CD4-positive, alpha-beta T cell (primary cell): ENCODE results near the gene NFATC1. TPM values are rescaled to one million over a fixed set of nuclear protein-coding genes. Genes with fewer than 3 reads are reported as not detected.

Experiments
- ATAC-seq: fragments of 200-7000 bp; cut with Tn5 transposase; one replicate; pipeline ENCODE4 v1.10.0; 2022; ENCODE audit warnings: mild to moderate bottlenecking; ENCODE audit not compliant: poor library complexity
- CTCF ChIA-PET: fragments of 350-600 bp; sonication (Branson Sonifier 250); formaldehyde crosslinking; loops from one replicate; lab custom pipeline; 2021; ENCODE audit warnings: antibody characterized with exemption, inconsistent platforms; lab: Charles Lee
- POLR2A ChIA-PET: fragments of 350-600 bp; sonication (Branson Sonifier 250); formaldehyde crosslinking; loops from one replicate; lab custom pipeline; 2021; ENCODE audit warnings: antibody characterized with exemption, inconsistent platforms; lab: Charles Lee
- DNase-seq, 14 experiments: peaks; one replicate each; pipeline ENCODE4 v3.0.0-alpha.2; 2013 to 2020; ENCODE audit warnings: mixed read lengths in 2 of 14
- H3K27ac ChIP-seq, 2 donors: one replicate each; pipeline versions ENCODE4 v1.5.1 to v1.7.0; 2013; ENCODE audit warnings: low read length in 2 of 2, low read depth in 1 of 2, mild to moderate bottlenecking in 1 of 2
- H3K27me3 ChIP-seq, 2 experiments: 1 replicate in 1 of 2; 2 replicates in 1 of 2; pipeline versions ENCODE4 v1.6.1 to v1.7.0; 2013; ENCODE audit warnings: low read length in 2 of 2, control low read depth in 1 of 2, mild to moderate bottlenecking in 1 of 2, moderate library complexity in 1 of 2; ENCODE audit not compliant: insufficient read depth in 2 of 2, control insufficient read depth in 1 of 2
- H3K36me3 ChIP-seq: one replicate; pipeline ENCODE4 v1.6.1; 2013; ENCODE audit warnings: low read length, control low read depth; ENCODE audit not compliant: insufficient read depth
- H3K4me1 ChIP-seq: one replicate; pipeline ENCODE4 v1.6.1; 2013; ENCODE audit warnings: low read length, control low read depth; ENCODE audit not compliant: insufficient read depth
- H3K4me3 ChIP-seq: one replicate; pipeline ENCODE4 v1.5.1; 2013; ENCODE audit warnings: mild to moderate bottlenecking, low read length, moderate library complexity
- H3K9me3 ChIP-seq, 2 experiments: 1 replicate in 1 of 2; 2 replicates in 1 of 2; pipeline versions ENCODE4 v1.6.1 to v1.7.0; 2013; ENCODE audit warnings: low read length in 2 of 2, mild to moderate bottlenecking in 2 of 2, control low read depth in 1 of 2, moderate library complexity in 1 of 2; ENCODE audit not compliant: control insufficient read depth in 1 of 2, insufficient read depth in 1 of 2
- H3K27ac Mint-ChIP-seq: one replicate; pipeline ENCODE4 v1.8.0; 2020; ENCODE audit warnings: mixed read lengths
- H3K27me3 Mint-ChIP-seq: one replicate; pipeline ENCODE4 v1.8.0; 2021; ENCODE audit warnings: mixed read lengths
- H3K36me3 Mint-ChIP-seq: one replicate; pipeline ENCODE4 v1.8.0; 2021; ENCODE audit warnings: low read depth, mixed read lengths
- H3K4me1 Mint-ChIP-seq: one replicate; pipeline ENCODE4 v1.8.0; 2021; ENCODE audit warnings: low read depth, mixed read lengths
- H3K4me3 Mint-ChIP-seq: one replicate; pipeline ENCODE4 v1.8.0; 2020; ENCODE audit warnings: mild to moderate bottlenecking, mixed read lengths
- H3K9me3 Mint-ChIP-seq: one replicate; pipeline ENCODE4 v1.8.0; 2020; ENCODE audit warnings: mixed read lengths
- intact Hi-C, 2 experiments: fragments of 100-400 bp; cut with DNase I in 1 of 2; cut with micrococcal nuclease in 1 of 2; formaldehyde crosslinking; loops; one replicate each; pipeline versions ENCODE4 v1.15.1 to v1.9.0; 2023 to 2025; cut with DNase I, micrococcal nuclease
- total RNA-seq, 174 experiments: library from RNA in 2 of 174; stranded (reverse) in 2 of 174; gene quantifications; one replicate each; pipeline ENCODE4 v1.2.3 and lab custom pipeline; 2021 to 2026
- TF ChIP-seq, protein P1 (sequence below): fragments of 200-600 bp; IDR thresholded peaks from one replicate; pipeline ENCODE4 v1.8.0; 2022; ENCODE audit warnings: antibody characterized with exemption, mild to moderate bottlenecking

Gene NFATC1
- total RNA-seq, 2 experiments from 2014 or later = 107 to 113 TPM

DNA sequence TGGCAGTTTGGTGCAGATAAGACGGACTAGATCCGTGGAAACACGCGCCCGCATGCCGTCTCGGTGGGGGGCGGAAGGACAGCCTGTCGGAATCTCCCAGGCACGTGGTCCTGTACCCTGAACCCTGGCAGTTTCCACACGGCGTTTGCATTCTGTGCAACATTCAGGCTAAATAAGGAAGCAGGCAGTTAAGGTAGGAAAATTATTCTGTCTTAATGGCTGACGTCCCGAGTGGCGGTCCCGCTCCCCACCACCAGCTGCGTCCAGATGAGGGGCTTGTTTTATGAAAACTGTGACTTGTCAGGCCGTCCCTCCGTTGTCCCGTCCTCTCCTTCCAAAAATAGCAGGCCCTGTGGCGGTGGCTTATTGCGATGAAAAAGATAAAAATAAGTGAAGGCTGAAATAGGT is 120.2 kb downstream of the NFATC1 start:
- TF ChIP-seq, protein P1, sequence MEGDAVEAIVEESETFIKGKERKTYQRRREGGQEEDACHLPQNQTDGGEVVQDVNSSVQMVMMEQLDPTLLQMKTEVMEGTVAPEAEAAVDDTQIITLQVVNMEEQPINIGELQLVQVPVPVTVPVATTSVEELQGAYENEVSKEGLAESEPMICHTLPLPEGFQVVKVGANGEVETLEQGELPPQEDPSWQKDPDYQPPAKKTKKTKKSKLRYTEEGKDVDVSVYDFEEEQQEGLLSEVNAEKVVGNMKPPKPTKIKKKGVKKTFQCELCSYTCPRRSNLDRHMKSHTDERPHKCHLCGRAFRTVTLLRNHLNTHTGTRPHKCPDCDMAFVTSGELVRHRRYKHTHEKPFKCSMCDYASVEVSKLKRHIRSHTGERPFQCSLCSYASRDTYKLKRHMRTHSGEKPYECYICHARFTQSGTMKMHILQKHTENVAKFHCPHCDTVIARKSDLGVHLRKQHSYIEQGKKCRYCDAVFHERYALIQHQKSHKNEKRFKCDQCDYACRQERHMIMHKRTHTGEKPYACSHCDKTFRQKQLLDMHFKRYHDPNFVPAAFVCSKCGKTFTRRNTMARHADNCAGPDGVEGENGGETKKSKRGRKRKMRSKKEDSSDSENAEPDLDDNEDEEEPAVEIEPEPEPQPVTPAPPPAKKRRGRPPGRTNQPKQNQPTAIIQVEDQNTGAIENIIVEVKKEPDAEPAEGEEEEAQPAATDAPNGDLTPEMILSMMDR = no peak
- Mint-ChIP-seq H3K27ac (peak overlapping the region; percentile 96), H3K27me3 (no peaks in the 10 kb centered on the region), H3K4me1 (peaks cover 58% of the 10 kb centered on the region), H3K36me3 (peaks cover 17% of the 10 kb centered on the region), H3K9me3 (no peaks in the 10 kb centered on the region), H3K4me3 (peak overlapping the region; percentile 79)
- Histone ChIP-seq H3K9me3 (no peaks in the 10 kb centered on the region), H3K4me3 (peak overlapping the region; percentile 28), H3K36me3 (peaks cover 24% of the 10 kb centered on the region), H3K27ac (peak overlapping the region; percentile 67 to 70), H3K4me1 (peaks cover 52% of the 10 kb centered on the region), H3K27me3 (no peaks in the 10 kb centered on the region)
- ATAC-seq (no peak), DNase-seq (peak in 1 of 14 experiments; percentile 28)
- POLR2A ChIA-PET = interaction anchor here (0.8 to 1.7 kb wide), 4 partner anchors 8 to 119 kb away, joined by 3 to 11 read pairs (median 4); no protein-coding TSS in a partner anchor
- intact Hi-C loops = loop anchor here (1.0 to 5.0 kb wide), 2 partner anchors 9 to 49 kb away; no protein-coding TSS in a partner anchor
- CTCF ChIA-PET = no interaction called here

DNA sequence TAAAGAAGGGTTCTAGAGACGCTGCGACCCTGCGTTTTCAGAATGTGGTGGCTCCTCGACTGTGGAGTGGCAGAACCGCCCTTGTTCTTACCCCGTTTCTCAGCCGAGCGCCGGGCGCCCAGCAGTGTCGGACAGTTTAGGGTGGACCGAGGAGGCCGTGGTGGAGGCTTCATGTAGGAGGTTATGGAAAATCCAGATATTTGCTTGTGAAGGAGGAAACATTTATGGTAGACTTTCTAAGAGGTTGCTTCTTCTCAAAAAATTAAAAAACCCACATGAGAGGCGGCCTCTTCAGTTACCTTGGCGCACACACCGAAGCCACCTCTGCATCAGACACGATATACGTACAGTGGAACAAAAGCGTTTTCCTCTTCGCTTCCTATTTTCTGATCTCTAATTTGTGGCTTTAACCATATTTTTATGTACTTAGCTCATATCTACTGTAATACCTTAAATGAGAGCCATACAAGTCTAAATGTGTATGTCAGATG is 120.8 kb downstream of the NFATC1 start:
- Histone ChIP-seq H3K27me3 (no peaks in the 10 kb centered on the region), H3K36me3 (peaks cover 19% of the 10 kb centered on the region), H3K27ac (peak overlapping the region; percentile 67 to 70), H3K4me3 (peak overlapping the region; percentile 28), H3K9me3 (no peaks in the 10 kb centered on the region), H3K4me1 (peaks cover 57% of the 10 kb centered on the region)
- Mint-ChIP-seq H3K9me3 (no peaks in the 10 kb centered on the region), H3K27ac (peak overlapping the region; percentile 96), H3K4me3 (peak overlapping the region; percentile 79), H3K27me3 (no peaks in the 10 kb centered on the region), H3K4me1 (peaks cover 61% of the 10 kb centered on the region), H3K36me3 (peaks cover 17% of the 10 kb centered on the region)
- ATAC-seq (peak; percentile 79), DNase-seq (peak in 7 of 14 experiments; percentile 24 to 72 (median 52))
- TF ChIP-seq, protein P1 = no peak
- intact Hi-C loops = loop anchor here (1.0 to 5.0 kb wide), 2 partner anchors 9 to 49 kb away; no protein-coding TSS in a partner anchor
- CTCF ChIA-PET = no interaction called here
- POLR2A ChIA-PET = interaction anchor here (0.8 to 1.7 kb wide), 7 partner anchors 8 to 123 kb away, joined by 3 to 11 read pairs (median 5); no protein-coding TSS in a partner anchor

DNA sequence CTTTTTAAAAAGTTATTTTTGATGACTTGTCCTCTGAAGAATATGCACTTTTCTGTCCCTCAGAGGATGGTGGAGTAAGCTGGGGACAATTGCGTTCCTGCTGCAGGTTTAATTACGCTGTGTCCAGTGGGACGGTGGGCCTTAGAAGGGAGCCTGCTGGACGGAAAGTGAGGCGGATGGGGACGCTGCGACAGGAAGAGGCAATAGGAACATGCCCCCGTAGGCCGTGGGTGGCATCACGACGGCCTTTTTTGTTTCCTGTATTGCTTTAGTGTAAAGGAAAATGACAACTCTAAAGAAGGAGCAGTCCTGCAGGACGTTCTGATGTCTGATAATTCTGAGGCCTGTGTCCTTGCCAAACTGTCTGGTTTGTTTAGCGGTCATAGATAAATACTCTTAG is 121.6 kb downstream of the NFATC1 start:
- H3K4me1 Mint-ChIP-seq = peaks cover 70% of the 10 kb centered on the region
- TF ChIP-seq, protein P1 = no peak
- intact Hi-C loops = loop anchor here in 1 of 2 experiments (5.0 kb wide), 1 partner anchor 50 kb away; no protein-coding TSS in a partner anchor
- peak overlapping the region; percentile 96 for H3K27ac Mint-ChIP-seq
- CTCF ChIA-PET = interaction anchor here (1.0 kb wide), 1 partner anchor 112 kb away, joined by 3 read pairs; no protein-coding TSS in a partner anchor
- H3K27me3 Mint-ChIP-seq = no peaks in the 10 kb centered on the region
- H3K36me3 Mint-ChIP-seq = peaks cover 17% of the 10 kb centered on the region
- peak overlapping the region; percentile 5 for H3K4me3 ChIP-seq
- H3K4me3 Mint-ChIP-seq = peak overlapping the region; percentile 79
- H3K27me3 ChIP-seq = no peaks in the 10 kb centered on the region
- DNase-seq = peak in 5 of 14 experiments; percentile 32 to 68 (median 64)
- POLR2A ChIA-PET = interaction anchor here (1.0 to 1.7 kb wide), 6 partner anchors 9 to 124 kb away, joined by 3 to 11 read pairs (median 6); no protein-coding TSS in a partner anchor
- peaks cover 66% of the 10 kb centered on the region for H3K4me1 ChIP-seq
- H3K9me3 ChIP-seq = no peaks in the 10 kb centered on the region
- ATAC-seq = peak; percentile 22
- peak overlapping the region; percentile 67 to 70 for H3K27ac ChIP-seq
- peaks cover 10% of the 10 kb centered on the region for H3K36me3 ChIP-seq
- H3K9me3 Mint-ChIP-seq = no peaks in the 10 kb centered on the region
